ENCODE data around the gene SUMO2.

SUMO2 gene

GRCh38 chr17:75205037-75205792 lies 22.5 kb upstream of the SUMO2 start, which contains the start of gene NUP85:
Gene NUP85, plus strand, starts transcription at chr17:75205679. Its CDS starts 83 bp downstream, at chr17:75205762.
- CTCF ChIA-PET = interaction anchor here (0.7 to 8.6 kb wide), 11 partner anchors 15 to 351 kb away, joined by 3 to 149 read pairs (median 5); partner anchors contain the start of gene MIF4GD
- H3K4me1 ChIP-seq (ENCODE audit: control insufficient read depth, insufficient read depth, low read length) = no peaks in the 10 kb centered on the region
- POLR2A ChIA-PET = interaction anchor here (0.5 to 2.9 kb wide), 29 partner anchors 9 to 1280 kb away, joined by 3 to 12 read pairs (median 4); partner anchors contain the start of genes ARMC7, FDXR, GGA3 and HID1
- peaks cover 18 to 22% of the 10 kb centered on the region in 2 experiments for H3K36me3 ChIP-seq (ENCODE audit: control insufficient read depth in 2 of 2, insufficient read depth in 1 of 2, low read length in 2 of 2)
- H3K4me3 ChIP-seq (ENCODE audit: low read depth, low read length) = peak within 1 kb of the TSS; percentile 98
- H3K9me3 ChIP-seq (ENCODE audit: control insufficient read depth, insufficient read depth, low read depth, low read length) = no peaks in the 10 kb centered on the region
- peak within 1 kb of the TSS; percentile 99 for H3K27ac ChIP-seq (ENCODE audit: extremely low read depth, low read depth, low read length)
- peak; percentile 95 for TF ChIP-seq KLF8 (tag by site-specific recombination; IDR thresholded peaks at IDR 0.05)
- TF ChIP-seq, protein P1, sequence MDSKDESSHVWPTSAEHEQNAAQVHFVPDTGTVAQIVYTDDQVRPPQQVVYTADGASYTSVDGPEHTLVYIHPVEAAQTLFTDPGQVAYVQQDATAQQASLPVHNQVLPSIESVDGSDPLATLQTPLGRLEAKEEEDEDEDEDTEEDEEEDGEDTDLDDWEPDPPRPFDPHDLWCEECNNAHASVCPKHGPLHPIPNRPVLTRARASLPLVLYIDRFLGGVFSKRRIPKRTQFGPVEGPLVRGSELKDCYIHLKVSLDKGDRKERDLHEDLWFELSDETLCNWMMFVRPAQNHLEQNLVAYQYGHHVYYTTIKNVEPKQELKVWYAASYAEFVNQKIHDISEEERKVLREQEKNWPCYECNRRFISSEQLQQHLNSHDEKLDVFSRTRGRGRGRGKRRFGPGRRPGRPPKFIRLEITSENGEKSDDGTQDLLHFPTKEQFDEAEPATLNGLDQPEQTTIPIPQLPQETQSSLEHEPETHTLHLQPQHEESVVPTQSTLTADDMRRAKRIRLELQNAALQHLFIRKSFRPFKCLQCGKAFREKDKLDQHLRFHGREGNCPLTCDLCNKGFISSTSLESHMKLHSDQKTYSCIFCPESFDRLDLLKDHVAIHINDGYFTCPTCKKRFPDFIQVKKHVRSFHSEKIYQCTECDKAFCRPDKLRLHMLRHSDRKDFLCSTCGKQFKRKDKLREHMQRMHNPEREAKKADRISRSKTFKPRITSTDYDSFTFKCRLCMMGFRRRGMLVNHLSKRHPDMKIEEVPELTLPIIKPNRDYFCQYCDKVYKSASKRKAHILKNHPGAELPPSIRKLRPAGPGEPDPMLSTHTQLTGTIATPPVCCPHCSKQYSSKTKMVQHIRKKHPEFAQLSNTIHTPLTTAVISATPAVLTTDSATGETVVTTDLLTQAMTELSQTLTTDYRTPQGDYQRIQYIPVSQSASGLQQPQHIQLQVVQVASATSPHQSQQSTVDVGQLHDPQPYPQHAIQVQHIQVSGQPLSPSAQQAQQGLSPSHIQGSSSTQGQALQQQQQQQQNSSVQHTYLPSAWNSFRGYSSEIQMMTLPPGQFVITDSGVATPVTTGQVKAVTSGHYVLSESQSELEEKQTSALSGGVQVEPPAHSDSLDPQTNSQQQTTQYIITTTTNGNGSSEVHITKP (tag by site-specific recombination; IDR thresholded peaks at IDR 0.05) = peak; percentile 95
- peak; percentile 100 for TF ChIP-seq ZNF335 (tag by site-specific recombination; conservative IDR thresholded peaks at IDR 0.05)
- TF ChIP-seq ZNF610 (tag by site-specific recombination; IDR thresholded peaks at IDR 0.05; ENCODE audit: borderline replicate concordance) = peak; percentile 43; the same call in 1 of the 2 replicates
- TF ChIP-seq ZNF776 (tag by site-specific recombination; IDR thresholded peaks at IDR 0.05; ENCODE audit: borderline replicate concordance) = no peak
- TF ChIP-seq ZBTB1 (tag by site-specific recombination; IDR thresholded peaks at IDR 0.05) = no peak
- peak; percentile 82 for TF ChIP-seq YY2 (tag by site-specific recombination; IDR thresholded peaks at IDR 0.05)
- TF ChIP-seq, protein P2, sequence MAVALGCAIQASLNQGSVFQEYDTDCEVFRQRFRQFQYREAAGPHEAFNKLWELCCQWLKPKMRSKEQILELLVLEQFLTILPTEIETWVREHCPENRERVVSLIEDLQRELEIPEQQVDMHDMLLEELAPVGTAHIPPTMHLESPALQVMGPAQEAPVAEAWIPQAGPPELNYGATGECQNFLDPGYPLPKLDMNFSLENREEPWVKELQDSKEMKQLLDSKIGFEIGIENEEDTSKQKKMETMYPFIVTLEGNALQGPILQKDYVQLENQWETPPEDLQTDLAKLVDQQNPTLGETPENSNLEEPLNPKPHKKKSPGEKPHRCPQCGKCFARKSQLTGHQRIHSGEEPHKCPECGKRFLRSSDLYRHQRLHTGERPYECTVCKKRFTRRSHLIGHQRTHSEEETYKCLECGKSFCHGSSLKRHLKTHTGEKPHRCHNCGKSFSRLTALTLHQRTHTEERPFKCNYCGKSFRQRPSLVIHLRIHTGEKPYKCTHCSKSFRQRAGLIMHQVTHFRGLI (tag by site-specific recombination; IDR thresholded peaks at IDR 0.05) = peak; percentile 58
- TF ChIP-seq SP2 (tag by site-specific recombination; IDR thresholded peaks at IDR 0.05) = peak; percentile 59
- peak; percentile 80 for TF ChIP-seq SP3 (tag by site-specific recombination; IDR thresholded peaks at IDR 0.05)
- TF ChIP-seq HOXC10 (CRISPR knock-in tag; IDR thresholded peaks at IDR 0.05) = peak; percentile 97
- peak; percentile 7; the same call in 1 of the 2 replicates for TF ChIP-seq OVOL3 (tag by site-specific recombination; IDR thresholded peaks at IDR 0.05)
- TF ChIP-seq ZBTB7A (tag by site-specific recombination; IDR thresholded peaks at IDR 0.05; ENCODE audit: low read depth) = peak; percentile 47; the same call in 1 of the 2 replicates
- peak; percentile 73; the same call in 1 of the 2 replicates for TF ChIP-seq ZNF18 (tag by site-specific recombination; IDR thresholded peaks at IDR 0.05)
- TF ChIP-seq RBAK (tag by site-specific recombination; IDR thresholded peaks at IDR 0.05) = no peak
- TF ChIP-seq CTCF (tag by site-specific recombination; IDR thresholded peaks at IDR 0.05) = peak; percentile 96
- 0 out of 2 replicates have a peak, but pooled peaks have one; percentile 54 for TF ChIP-seq ZSCAN30 (tag by site-specific recombination; IDR thresholded peaks at IDR 0.05)
- TF ChIP-seq ZEB2 (tag by site-specific recombination; IDR thresholded peaks at IDR 0.05) = peak; percentile 61; the same call in 1 of the 2 replicates
- TF ChIP-seq, protein P3, sequence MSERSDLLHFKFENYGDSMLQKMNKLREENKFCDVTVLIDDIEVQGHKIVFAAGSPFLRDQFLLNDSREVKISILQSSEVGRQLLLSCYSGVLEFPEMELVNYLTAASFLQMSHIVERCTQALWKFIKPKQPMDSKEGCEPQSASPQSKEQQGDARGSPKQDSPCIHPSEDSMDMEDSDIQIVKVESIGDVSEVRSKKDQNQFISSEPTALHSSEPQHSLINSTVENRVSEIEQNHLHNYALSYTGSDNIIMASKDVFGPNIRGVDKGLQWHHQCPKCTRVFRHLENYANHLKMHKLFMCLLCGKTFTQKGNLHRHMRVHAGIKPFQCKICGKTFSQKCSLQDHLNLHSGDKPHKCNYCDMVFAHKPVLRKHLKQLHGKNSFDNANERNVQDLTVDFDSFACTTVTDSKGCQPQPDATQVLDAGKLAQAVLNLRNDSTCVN (tag by site-specific recombination; optimal IDR thresholded peaks at IDR 0.05) = peak; percentile 81
- TF ChIP-seq, protein P4, sequence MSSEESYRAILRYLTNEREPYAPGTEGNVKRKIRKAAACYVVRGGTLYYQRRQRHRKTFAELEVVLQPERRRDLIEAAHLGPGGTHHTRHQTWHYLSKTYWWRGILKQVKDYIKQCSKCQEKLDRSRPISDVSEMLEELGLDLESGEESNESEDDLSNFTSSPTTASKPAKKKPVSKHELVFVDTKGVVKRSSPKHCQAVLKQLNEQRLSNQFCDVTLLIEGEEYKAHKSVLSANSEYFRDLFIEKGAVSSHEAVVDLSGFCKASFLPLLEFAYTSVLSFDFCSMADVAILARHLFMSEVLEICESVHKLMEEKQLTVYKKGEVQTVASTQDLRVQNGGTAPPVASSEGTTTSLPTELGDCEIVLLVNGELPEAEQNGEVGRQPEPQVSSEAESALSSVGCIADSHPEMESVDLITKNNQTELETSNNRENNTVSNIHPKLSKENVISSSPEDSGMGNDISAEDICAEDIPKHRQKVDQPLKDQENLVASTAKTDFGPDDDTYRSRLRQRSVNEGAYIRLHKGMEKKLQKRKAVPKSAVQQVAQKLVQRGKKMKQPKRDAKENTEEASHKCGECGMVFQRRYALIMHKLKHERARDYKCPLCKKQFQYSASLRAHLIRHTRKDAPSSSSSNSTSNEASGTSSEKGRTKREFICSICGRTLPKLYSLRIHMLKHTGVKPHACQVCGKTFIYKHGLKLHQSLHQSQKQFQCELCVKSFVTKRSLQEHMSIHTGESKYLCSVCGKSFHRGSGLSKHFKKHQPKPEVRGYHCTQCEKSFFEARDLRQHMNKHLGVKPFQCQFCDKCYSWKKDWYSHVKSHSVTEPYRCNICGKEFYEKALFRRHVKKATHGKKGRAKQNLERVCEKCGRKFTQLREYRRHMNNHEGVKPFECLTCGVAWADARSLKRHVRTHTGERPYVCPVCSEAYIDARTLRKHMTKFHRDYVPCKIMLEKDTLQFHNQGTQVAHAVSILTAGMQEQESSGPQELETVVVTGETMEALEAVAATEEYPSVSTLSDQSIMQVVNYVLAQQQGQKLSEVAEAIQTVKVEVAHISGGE (tag by site-specific recombination; conservative IDR thresholded peaks at IDR 0.05; ENCODE audit: low read depth) = peak; percentile 28; the same call in 1 of the 2 replicates
